LHCN-M2 (cell line): ENCODE results near the gene CFAP299. TPM values are rescaled to one million over a fixed set of nuclear protein-coding genes. Genes with fewer than 3 reads are reported as not detected.

Source experiments
- DNase-seq: peaks from one replicate; pipeline ENCODE4 v3.0.0-alpha.2; 2012; ENCODE audit warnings: low read depth
- total RNA-seq: library from RNA; depleted of rRNA; stranded (reverse); fragments of >200 nt; gene quantifications from 2 replicates; pipeline ENCODE4 v1.2.3, GENCODE V29; 2014

CFAP299 gene
- total RNA-seq, 1 experiment from 2014 or later = 1.3 TPM

DNA sequence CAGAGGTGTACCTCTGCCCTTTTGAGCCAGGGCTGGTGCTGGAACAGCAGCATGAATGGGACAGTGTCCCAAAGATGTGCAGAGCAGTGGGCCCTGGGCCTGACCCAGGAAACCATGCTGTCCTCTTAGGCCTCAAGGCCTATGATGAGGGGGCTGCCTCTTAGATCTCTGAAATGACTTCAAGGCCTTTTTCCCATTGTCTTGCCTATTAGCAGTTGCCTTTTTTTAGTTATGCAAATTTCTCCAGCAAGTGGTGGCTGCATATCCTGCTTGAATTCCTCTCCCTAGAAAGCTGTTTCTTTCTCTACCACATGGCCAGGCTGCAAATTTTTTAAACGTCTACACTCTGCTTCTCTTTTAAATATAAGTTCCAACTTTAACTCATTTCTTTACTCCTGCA lies 160.3 kb downstream of the CFAP299 start:
- DNase-seq = no peak

GRCh38 chr4:80498725-80499124 lies 163.2 kb downstream of the CFAP299 start:
- DNase-seq = no peak

GRCh38 chr4:80500613-80501012 lies 165.1 kb downstream of the CFAP299 start:
- peak; percentile 94 for DNase-seq

DNA sequence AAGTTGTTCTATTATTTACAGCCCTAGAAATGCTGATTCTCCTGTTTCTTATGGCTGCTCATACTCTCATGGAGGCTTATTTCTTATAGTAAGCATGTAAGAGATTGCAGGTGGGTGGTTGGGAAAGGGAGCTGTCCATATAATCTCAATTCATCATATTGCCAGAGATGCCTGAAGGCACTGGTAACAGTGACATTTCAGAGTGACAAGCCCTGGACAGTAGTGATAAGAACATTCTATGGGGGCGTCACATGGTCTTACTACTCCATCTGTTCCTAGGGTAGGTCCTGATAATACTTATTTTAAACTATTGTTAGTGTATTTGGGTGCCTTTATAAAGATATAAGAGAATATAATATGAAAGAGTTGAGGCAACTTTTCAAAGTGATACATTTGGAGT lies 171.5 kb downstream of the CFAP299 start:
- no peak for DNase-seq

DNA sequence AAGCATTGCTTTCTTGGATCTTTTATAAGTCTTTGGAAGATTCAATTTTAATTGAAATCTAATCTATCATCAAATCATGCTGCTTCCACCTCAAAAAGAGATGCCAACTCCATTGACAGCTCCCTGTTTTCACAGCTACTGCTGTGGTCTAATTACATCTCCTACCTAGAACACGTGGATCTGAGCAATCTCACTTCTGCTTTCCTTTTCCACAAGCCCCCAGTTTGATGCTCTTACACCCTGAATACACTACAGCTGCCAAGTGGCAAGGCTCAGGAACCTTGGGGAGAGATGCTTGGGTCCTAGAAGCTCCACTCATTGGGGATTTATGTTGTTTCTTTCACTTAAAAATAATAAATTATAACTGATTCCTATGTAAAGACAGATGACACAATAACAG lies 172.0 kb downstream of the CFAP299 start:
- DNase-seq = no peak

DNA sequence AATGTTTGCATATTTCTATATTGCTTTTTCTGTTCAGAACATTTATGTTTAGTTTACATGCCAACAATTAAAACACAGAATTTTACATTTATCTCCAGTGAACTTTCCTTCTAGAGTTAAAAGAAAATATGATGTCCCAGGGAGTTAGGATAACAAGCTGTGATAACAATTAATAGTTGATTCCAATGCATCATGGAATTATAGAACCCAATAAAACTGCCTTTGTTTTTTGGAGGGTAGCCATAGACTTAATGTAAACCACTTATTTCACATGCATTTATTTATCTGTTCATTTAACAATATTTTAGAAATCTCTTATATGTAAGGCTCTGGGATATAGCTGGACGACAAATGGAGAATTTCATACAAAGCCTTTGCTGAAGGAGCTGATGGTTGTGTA lies 180.0 kb downstream of the CFAP299 start:
- DNase-seq = no peak

GRCh38 chr4:80521438-80521837 lies 185.9 kb downstream of the CFAP299 start:
- DNase-seq = no peak

DNA sequence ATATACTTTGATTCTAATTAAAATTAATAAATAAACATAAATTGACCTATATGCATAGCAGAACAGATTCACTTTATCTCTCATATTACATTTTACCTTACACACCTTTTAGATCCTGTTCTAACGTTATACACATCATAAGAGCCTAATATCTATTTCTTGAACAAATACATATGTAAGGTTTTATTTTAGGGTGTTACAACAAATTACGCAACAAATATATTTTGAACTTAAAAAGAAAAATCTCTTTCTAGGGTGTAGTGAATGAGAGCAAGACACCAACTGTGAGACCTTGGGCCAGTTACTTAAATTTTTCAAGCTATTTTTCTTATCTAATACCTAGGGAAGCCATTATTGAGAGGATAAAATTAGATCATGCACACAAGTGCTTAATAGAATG lies 191.2 kb downstream of the CFAP299 start:
- no peak for DNase-seq

- peak; percentile 48 for DNase-seq
These were observed 193.5 kb downstream of the CFAP299 start for GRCh38 chr4:80529026-80529425.

GRCh38 chr4:80532674-80533333 lies 197.3 kb downstream of the CFAP299 start:
- no peak for DNase-seq

DNA sequence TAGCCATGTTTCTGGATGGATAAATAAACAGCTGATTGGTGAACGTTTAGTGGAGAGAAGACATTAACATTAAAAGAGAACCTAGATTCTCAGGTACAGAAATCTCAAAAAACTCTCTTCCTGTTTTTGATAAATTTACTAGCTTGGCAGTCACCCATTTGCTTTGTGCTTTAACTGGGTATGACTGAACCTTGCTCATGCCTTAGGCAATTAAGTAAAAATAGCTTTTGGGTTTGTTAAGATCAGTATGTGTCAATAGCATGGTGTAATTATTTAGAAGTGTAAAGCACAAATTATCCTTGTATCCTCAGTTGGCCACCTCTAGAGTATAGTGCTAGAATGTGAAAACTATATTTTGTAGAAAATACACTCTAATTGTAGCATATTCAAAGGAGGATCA lies 200.0 kb downstream of the CFAP299 start:
- DNase-seq = no peak

DNA sequence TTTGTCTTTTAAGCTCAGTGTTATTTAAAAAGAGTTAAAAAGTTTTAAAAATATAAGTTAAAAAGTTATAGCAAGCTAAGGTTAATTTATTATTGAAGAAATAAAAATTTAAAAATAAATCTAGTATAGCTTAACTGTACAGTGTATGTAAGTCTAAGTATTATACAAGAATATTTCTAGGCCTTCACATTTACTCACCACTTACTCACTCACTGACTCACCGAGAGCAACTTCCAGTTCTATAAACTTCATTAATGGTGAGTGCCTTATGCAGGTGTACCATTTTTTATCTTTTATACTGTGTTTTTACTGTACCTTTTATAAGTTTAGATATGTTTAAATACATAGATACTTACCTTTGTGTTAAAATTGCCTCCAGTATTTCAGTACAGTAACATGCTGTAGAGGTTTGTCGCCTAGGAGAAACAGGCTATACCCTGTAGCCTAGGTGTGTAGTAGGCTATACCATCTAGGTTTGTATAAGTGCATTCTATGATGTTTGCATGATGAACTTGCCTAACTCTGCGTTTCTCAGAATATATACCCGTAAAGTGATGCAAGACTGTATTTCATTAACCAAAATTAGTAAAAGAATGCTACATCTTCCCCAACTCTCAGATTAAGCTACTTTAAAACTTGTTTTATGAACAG lies 202.9 kb downstream of the CFAP299 start:
- peak; percentile 63 for DNase-seq

DNA sequence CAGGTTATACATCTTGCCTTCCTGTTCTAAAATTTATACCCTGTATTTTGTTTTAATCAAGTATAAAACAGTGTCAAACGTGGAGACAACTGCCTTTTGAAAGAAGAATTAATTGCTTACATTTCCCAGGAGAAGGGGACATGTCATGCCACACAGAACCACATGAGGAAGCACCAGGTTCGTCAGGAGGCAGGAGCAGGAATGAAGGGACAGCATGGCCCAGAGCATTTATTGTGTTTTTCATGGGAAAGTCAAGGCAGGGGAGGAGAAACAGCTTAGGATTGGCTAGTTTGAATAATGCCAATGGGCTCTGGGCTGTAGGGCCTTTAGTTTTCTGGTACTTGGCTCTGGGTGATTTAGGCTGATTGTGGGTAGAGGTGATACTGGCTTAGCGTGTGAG lies 203.7 kb downstream of the CFAP299 start:
- DNase-seq = no peak

DNA sequence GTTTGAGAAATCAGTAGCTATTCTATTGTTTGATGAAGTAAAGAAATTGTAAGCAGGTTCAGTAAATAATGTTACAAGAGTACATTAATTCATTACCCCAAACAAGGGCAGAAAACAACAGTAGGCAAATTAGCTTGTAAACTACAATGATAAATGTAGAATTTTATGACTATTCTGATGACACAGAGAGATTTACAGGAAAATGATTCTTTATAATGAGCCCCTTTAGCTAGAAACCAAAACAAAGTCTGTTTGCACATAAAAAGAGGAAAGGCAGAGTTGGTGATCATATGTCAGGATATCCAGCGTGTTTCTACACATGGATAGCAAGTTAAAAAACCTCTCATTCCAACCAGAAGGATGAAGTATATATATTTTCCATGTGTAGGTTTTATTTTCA lies 204.8 kb downstream of the CFAP299 start:
- no peak for DNase-seq

- peak; percentile 43 for DNase-seq
These were observed 205.4 kb downstream of the CFAP299 start for GRCh38 chr4:80540785-80541469.

GRCh38 chr4:80542747-80543146 lies 207.2 kb downstream of the CFAP299 start:
- no peak for DNase-seq

DNA sequence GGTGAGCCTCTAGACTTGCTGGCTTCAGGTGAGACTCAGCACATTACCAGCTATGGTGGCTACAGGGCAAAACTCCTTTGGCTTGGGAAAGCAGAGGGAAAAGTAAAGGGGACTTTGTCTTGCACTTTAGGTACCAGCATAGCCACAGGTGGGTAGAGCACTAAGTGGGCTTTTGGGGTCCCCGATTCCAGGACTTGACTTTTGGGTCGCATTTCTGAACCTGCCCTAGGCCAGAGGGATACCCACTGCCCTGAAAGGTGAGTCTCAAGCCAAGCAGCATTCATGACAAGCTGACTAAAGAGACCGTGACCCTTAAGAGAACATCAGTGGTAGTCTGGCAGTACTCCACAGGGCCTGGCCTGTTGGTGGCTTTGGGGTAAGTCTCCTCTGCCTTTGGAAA lies 224.8 kb downstream of the CFAP299 start:
- DNase-seq = no peak

DNA sequence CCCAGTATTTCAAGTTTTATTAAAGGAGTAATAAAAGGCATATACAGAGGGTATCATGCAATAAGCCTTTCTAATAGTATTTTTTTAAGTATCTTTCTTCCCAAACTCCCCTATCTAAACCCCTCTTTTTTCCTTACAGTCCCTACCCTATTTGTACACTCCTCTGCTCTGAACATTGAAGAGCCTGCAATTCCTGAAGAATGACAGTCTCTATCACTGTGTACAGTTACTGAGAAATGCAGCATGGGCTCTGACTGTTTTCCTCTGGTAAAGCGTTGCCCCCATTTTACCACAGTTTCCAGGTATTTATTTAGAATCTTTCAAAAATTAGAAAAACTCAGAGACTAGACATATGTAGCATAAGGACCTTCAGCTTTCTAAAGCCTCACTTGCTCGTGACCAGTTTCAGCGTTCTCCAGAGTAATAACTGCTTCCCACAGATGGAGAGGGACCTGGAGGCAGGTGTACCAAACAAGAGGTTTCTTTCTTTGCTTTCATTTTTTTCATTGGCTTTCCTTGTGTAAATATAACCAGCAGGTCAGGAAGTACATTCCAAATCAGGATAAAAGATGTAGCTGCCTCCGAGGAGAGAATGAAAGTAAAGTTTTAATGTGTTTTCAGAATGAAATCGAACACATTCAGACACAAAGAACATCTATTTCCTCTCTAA lies 230.8 kb downstream of the CFAP299 start:
- DNase-seq = peak; percentile 1

GRCh38 chr4:80568891-80569290 lies 233.4 kb downstream of the CFAP299 start:
- DNase-seq = no peak

DNA sequence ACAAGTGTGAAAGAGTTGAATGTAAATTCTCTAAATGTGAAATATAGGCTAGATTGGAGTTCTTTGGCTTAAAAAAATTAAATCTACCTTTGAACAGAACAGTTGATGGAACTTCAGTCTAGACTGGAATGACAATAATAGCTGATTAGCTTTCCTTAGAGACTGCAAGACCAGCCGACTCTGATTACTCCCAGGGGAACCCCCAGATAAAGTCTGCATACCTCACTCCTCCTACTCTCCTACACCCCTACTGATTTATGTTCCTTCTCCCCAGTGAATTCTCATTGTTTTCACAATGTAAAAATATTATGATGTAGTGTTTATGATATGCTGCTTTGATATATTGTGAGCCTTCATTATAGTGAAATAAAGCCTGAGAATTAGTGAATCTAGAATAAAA lies 241.3 kb downstream of the CFAP299 start:
- DNase-seq = no peak

- no peak for DNase-seq
These were observed 242.5 kb downstream of the CFAP299 start for GRCh38 chr4:80578001-80578400.

DNA sequence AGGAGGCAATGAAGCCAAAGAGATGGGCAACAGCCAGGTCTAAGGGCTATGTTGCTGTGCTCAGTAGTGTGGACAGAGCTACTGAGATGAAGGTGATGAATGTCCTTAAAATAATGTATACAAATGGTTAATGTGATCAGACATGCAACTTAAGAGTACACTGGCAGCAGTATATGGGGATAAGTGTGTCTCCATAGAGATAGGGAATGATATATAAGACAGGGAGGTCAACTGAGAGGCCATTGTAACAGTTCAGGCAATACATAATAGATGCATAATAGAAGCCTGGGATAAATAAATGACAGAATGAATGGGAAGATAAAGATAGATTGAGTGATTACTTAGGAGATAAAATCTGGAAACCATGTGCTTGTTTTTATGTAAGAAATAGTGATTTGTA lies 250.0 kb downstream of the CFAP299 start:
- DNase-seq = no peak
